Stimulated activated CD8-positive, alpha-beta memory T cell treated with anti-CD3 and anti-CD28 coated beads, Interleukin-4, amount 100 ng/mL, for 1 hour (primary cell): Measurements from ENCODE around the gene PECR.
"Not testable (repeated sequence)": the region's sequence is repeated elsewhere in the genome, so short reads cannot be mapped to it uniquely, and the experiment has no call there.

ENCODE experiments used
- DNase-seq, 2 donors: peaks; one replicate each; pipeline ENCODE4 v3.0.0-alpha.2; 2020; ENCODE audit warnings: low read depth in 2 of 2, low spot score in 1 of 2

PECR gene

GRCh38 chr2:216107320-216107719 is 25.7 kb upstream of the PECR start:
- DNase-seq = no peak

DNA sequence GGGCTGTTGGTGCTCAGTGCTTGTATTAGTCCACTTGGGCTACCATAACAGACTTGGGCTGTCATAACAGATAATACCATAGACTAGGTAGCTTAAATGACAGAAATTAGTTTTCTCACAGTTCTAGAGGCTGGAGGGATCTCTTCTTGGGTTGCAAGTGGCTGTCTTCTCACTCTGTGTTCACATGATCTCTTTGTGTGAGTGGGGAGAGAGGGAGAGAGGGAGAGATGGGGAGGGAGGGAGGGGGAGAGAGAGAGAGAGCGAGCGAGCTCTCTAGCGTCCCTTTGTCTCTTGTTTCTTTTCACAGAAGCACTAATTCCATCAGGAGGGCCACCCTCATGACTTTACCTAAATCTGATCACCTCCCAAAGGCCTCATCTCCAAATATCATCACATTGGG is 23.1 kb upstream of the PECR start:
- no peak for DNase-seq

- no peak for DNase-seq
Measured at GRCh38 chr2:216103213-216103612, 21.6 kb upstream of the PECR start.

- no peak for DNase-seq
Measured at GRCh38 chr2:216101109-216101508, 19.5 kb upstream of the PECR start.

DNA sequence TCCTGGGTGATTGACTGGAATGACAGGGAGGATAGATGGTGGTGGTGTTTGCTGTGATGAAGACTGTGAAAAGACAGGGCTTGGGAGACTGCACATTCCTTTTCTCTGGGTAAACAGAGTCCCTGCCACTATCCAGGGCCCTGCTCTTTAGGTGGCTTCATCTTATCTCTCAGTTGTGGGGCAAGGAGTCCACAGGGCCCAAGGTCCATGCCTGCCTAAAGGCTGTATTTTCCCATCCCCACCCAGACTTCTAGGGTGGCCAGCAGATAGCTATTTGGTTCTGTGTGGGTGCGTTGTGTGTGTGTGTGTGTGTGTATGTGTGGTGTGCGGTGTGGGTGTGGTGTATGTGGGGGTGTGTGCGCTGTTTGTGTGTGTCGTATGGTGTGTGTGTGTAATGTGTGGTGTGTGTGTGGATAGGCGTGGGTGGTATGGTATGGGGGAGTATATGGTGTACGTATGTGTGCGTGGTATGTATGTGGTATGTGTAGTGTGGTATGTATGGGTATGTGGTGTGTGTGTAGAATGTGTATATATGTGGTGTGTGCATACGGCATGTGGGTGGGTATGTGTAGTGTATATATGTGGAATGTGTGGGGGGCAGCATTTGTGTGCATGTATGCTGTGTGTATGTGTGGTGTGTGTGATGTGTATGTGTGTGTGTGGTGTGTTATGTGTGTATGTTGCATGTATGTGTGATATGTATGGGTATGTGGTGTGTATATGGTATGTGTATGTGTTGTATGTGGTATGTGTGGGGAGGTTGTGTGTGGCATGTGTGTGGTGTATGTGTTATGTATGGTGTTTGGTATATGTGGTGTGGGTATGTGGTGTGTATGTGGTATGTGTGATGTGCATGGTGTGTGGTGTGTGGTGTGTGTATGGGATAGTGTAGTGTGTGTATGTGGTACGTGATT is 17.1 kb upstream of the PECR start:
- no peak for DNase-seq

GRCh38 chr2:216094701-216095100 is 13.1 kb upstream of the PECR start:
- no peak for DNase-seq

DNA sequence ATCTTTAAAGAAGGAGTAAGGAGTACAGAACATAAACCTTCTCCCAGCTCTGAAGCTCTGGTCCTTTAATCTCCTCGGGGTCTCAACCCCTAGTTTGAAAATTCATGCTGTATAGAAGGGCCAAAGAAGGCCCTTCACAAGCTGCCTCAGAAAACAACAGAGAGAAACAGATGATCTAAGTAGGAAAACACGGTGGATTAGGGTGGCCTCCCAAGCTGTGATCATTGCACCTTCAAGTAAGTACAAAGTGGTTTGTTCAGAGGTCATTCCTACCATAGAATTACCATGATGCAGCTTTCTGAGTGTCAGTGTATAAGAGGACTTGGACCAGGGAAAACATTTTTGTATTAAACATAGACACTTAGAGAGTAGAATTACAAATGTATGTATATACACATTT is 11.0 kb upstream of the PECR start:
- no peak for DNase-seq

- no peak for DNase-seq
Measured at GRCh38 chr2:216090369-216090786, 8.8 kb upstream of the PECR start.

DNA sequence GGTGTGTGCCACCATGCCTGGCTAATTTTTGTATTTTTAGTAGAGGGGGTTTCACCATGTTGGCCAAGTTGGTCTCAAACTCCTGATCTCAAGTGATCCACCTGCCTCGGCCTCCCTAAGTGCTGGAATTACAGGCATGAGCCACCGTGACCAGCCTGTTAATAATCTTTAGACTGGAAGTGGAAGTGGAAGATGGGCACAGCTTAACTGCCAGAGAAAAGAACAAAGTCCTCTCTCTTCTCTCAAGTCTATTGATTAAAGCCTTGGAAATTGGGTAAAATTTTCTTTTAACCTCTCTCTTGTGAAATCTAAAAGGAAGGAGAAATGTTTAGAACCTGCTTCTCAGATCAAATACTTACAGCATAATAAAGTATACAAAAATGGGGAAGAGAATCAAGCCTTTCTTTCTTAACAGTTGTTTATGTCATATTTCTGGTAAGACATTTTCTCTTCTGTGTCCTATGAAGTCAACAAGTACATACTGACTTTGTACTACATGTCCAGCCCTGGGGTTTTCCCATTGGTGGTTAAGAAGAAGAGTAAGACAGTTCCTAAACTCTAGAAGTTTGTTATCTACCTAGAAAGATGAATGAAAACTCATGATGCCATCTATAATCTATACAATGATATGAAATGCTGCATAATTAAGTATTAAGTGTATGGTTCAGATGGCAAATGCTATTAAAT is 4.7 kb upstream of the PECR start:
- no peak for DNase-seq

DNA sequence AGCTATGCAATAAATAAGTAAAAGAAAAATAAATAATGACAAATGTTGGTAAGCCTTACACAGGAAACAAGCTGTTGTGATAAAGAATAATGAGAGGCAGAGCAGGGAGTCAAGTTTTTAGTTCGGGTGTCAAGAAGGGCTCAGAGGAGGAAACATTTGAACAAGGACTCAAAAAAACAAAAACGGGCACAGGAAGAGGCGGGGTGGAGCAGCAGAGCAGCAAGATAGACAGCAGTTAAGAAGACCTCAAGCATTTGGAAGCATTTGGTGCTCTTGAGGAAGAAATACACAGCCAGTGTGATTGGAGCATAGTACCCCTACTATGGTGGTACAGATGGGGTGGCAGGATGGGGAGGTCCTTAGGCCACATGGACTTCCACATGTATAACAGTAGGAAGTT is 2.9 kb upstream of the PECR start:
- DNase-seq = no peak

DNA sequence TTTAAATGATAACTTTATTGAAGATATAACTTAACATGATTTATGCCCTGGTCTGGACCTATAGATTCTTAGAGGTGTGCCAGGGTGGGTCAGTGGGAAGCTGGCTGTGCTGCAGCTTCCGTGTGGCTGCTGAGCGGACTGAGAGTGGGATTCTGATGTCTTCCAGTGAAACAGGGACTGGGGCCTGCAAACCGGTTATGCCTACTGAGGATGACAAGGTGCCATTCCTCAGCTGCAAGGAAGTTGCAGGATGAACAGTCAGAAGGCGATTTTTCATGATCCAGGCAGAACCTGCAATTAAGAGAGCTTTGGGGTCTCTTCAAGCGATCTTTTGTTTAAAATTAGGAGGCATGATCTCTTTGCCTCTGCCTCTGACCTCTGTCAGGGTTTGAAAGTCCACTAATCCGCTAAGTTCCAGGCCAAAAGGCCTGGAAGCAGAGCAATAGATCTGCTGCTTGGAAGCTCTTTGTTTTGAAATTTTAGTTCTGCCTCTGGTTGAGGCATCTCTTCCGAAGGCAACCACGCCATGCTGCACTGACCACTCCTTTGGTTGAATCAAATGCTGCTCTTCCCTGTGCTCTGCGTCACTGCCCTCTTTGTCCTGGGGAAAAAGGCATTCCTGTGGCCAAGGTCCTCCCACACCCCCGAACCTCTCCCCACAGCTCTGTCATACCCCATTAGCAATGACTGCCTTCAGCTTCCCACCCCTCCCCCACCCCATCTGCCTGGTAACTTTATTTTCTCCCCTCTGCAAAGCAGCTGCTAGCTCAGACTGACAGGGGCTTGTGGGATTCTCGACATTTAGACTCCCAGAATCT is 2.1 kb upstream of the PECR start:
- DNase-seq = no peak

GRCh38 chr2:216082805-216083204 is 1.2 kb upstream of the PECR start:
- DNase-seq = no peak

GRCh38 chr2:216082117-216082711 is 605 bp upstream of the PECR start:
- DNase-seq = no peak

- DNase-seq = no peak
Measured at GRCh38 chr2:216081012-216081411, 597 bp downstream of the PECR start.

- not testable (repeated sequence) for DNase-seq
Measured at GRCh38 chr2:216080048-216080447, 1.6 kb downstream of the PECR start.

GRCh38 chr2:216078776-216079175 is 2.8 kb downstream of the PECR start:
- DNase-seq = no peak

GRCh38 chr2:216075510-216076485 is 5.8 kb downstream of the PECR start:
- no peak for DNase-seq

- DNase-seq = no peak
Measured at GRCh38 chr2:216074794-216075193, 6.8 kb downstream of the PECR start.

DNA sequence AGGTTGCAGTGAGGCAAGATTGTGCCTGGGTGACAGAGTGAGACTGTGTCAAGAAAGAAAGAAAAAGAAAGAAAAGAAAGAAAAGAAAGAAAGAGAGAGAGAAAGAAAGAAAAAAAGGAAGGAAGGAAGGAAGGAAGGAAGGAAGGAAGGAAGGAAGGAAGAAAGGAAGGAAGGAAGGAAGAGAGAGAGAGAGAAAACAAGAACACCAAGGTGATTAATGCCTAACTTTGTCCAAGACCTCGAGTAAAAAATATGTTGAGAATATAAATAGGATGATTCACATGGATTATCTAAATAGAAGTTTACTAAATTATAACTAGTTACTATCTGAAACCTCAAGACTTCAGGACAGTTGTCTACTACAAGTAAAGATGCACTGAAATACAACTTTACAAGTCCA is 7.2 kb downstream of the PECR start:
- DNase-seq = no peak

- DNase-seq = no peak
Measured at GRCh38 chr2:216073773-216074172, 7.8 kb downstream of the PECR start.
